GM12878 (cell line): Measurements from ENCODE around the gene COG7. TPM values are rescaled to one million over a fixed set of nuclear protein-coding genes. Genes with fewer than 3 reads are reported as not detected.

ENCODE experiments used
- BRCA1 ChIP-seq: IDR thresholded peaks from 2 replicates; pipeline ENCODE4 v1.6.1; 2011; ENCODE audit warnings: low read depth, low read length, improper control_type of control experiment
- DPF2 ChIP-seq: fragments of 450-650 bp; IDR thresholded peaks from 2 replicates; pipeline ENCODE4 v1.6.1; 2017; ENCODE audit warnings: mild to moderate bottlenecking
- LARP7 ChIP-seq: fragments of 450-650 bp; IDR thresholded peaks from 2 replicates; pipeline ENCODE4 v1.6.1; 2017; ENCODE audit warnings: mild to moderate bottlenecking
- NR2C1 ChIP-seq: fragments of 450-650 bp; IDR thresholded peaks from 2 replicates; pipeline ENCODE4 v1.6.1; 2017; ENCODE audit warnings: antibody characterized with exemption, mild to moderate bottlenecking, moderate library complexity
- PAX5 ChIP-seq: IDR thresholded peaks from 2 replicates; pipeline ENCODE4 v1.6.1; 2011; ENCODE audit warnings: low read depth, low read length, borderline replicate concordance
- POLR2A ChIP-seq: IDR thresholded peaks from 2 replicates; pipeline ENCODE4 v1.6.1; 2011; ENCODE audit warnings: low read depth, mild to moderate bottlenecking, low read length
- POLR2AphosphoS5 ChIP-seq: IDR thresholded peaks from 2 replicates; pipeline ENCODE4 v1.6.1; 2011; ENCODE audit warnings: mild to moderate bottlenecking, low read length, inconsistent platforms
- SREBF2 ChIP-seq: IDR thresholded peaks from 2 replicates; pipeline ENCODE4 v1.6.1; 2012; ENCODE audit warnings: mild to moderate bottlenecking, low read length
- TAF1 ChIP-seq: IDR thresholded peaks from 2 replicates; pipeline ENCODE4 v1.6.1; 2011; ENCODE audit warnings: mild to moderate bottlenecking, low read depth, low read length, borderline replicate concordance
- polyA plus RNA-seq, 11 experiments: library from polyadenylated mRNA; depleted of rRNA in 4 of 11; unstranded in 6 of 11; stranded (reverse) in 5 of 11; fragments of >200 nt; fragmentation: Nextera tagmentation in 4 of 11; fragmentation: Illumina TruSeq in 1 of 11; extraction: Ambion mirVana in 4 of 11; extraction: Trizol in 1 of 11; gene quantifications; 1 replicate in 1 of 11; 2 replicates in 10 of 11; pipeline versions ENCODE4 v1.2.1 to v1.2.3, GENCODE V29; 2011 to 2016; ENCODE audit warnings: inconsistent platforms in 2 of 11, missing spikeins in 2 of 11, low read depth in 1 of 11
- total RNA-seq, 4 experiments: library from RNA; depleted of rRNA in 3 of 4; stranded (reverse); fragments of >200 nt in 3 of 4; fragmentation: Illumina TruSeq in 1 of 4; extraction: Trizol in 1 of 4; gene quantifications; 2 replicates each; pipeline versions ENCODE4 v1.2.1 to v1.2.3, GENCODE V29; 2013 to 2021
- TF ChIP-seq, protein P1 (sequence below): fragments of 450-650 bp; IDR thresholded peaks from 2 replicates; pipeline ENCODE4 v1.6.1; 2018; ENCODE audit warnings: mild to moderate bottlenecking, low read depth, moderate library complexity; ENCODE audit not compliant: partially characterized antibody
- TF ChIP-seq, protein P2 (sequence below): fragments of 450-650 bp; IDR thresholded peaks from 2 replicates; pipeline ENCODE4 v1.6.1; 2018; ENCODE audit warnings: borderline replicate concordance, mild to moderate bottlenecking; ENCODE audit not compliant: partially characterized antibody

COG7 gene
- total and polyA plus RNA-seq, 10 of the 15 experiments (the other 5 are each of a cell fraction or from before 2014, with no cell fraction given) = 2.9 to 24.0 (median 10.0) TPM

DNA sequence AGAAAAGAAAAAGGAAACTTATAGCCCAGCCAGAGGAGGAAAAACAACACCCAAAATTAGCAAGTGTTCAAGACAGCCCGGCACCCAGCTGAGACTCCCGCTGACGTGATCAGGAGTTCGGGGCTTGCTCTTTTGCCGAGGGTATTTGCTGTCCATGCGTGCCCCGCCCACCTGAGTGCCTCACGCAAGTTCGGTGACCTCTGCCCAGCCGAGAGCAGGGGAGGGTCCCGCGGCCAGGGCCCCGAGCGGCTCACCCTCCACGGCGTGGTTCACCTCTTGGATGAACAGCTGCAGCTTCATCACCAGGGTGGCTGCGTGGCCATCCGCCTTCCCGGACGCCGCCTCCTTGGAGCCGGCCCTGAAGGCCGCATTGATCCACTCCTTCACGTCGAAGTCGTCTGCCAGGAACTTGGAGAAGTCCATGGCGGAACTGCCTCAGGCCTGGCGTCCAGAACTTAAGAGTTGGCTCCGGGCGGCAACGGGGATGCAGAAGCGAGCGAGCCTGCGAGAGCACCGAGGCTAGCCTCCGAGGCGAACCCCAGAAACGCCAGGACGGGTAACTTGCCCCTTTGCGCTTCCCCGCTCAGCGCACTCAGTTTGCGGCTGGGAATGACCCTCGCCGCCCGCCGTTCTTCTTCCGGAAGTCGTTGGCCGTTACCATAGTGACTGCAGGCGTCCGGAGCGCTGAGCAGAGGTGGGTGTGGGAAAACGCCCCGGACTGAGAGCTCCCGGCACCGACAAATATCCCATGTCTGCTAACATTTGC, at the start of gene COG7 (continued):
- TF ChIP-seq, protein P1, sequence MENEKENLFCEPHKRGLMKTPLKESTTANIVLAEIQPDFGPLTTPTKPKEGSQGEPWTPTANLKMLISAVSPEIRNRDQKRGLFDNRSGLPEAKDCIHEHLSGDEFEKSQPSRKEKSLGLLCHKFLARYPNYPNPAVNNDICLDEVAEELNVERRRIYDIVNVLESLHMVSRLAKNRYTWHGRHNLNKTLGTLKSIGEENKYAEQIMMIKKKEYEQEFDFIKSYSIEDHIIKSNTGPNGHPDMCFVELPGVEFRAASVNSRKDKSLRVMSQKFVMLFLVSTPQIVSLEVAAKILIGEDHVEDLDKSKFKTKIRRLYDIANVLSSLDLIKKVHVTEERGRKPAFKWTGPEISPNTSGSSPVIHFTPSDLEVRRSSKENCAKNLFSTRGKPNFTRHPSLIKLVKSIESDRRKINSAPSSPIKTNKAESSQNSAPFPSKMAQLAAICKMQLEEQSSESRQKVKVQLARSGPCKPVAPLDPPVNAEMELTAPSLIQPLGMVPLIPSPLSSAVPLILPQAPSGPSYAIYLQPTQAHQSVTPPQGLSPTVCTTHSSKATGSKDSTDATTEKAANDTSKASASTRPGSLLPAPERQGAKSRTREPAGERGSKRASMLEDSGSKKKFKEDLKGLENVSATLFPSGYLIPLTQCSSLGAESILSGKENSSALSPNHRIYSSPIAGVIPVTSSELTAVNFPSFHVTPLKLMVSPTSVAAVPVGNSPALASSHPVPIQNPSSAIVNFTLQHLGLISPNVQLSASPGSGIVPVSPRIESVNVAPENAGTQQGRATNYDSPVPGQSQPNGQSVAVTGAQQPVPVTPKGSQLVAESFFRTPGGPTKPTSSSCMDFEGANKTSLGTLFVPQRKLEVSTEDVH = no peak
- TF ChIP-seq BRCA1 (no peak), POLR2AphosphoS5 (peak; percentile 51; the same call in 1 of the 2 replicates), SREBF2 (no peak), TAF1 (peak; percentile 33; the same call in 1 of the 2 replicates), DPF2 (peak; percentile 73; the same call in 1 of the 2 replicates), LARP7 (peak; percentile 87; the same call in 1 of the 2 replicates), POLR2A (peak; percentile 72), PAX5 (no peak), NR2C1 (0 out of 2 replicates have a peak, but pooled peaks have one; percentile 40)
- TF ChIP-seq, protein P2, sequence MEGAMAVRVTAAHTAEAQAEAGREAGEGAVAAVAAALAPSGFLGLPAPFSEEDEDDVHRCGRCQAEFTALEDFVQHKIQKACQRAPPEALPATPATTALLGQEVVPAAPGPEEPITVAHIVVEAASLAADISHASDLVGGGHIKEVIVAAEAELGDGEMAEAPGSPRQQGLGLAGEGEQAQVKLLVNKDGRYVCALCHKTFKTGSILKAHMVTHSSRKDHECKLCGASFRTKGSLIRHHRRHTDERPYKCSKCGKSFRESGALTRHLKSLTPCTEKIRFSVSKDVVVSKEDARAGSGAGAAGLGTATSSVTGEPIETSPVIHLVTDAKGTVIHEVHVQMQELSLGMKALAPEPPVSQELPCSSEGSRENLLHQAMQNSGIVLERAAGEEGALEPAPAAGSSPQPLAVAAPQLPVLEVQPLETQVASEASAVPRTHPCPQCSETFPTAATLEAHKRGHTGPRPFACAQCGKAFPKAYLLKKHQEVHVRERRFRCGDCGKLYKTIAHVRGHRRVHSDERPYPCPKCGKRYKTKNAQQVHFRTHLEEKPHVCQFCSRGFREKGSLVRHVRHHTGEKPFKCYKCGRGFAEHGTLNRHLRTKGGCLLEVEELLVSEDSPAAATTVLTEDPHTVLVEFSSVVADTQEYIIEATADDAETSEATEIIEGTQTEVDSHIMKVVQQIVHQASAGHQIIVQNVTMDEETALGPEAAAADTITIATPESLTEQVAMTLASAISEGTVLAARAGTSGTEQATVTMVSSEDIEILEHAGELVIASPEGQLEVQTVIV = peak; percentile 40
- TF ChIP-seq, all 136 proteins: peak for 39
